Bronchial epithelial cell (primary cell): ENCODE measurements around the gene ZDHHC22. TPM values are rescaled to one million over a fixed set of nuclear protein-coding genes. Genes with fewer than 3 reads are reported as not detected.

ENCODE experiments used
- DNase-seq: peaks from one replicate; pipeline ENCODE4 v3.0.0-alpha.2; 2010; ENCODE audit warnings: low read depth
- FAIRE-seq: peaks from 2 replicates; lab custom pipeline; 2011; peaks lifted over from hg19 to GRCh38; lab: Jason Lieb, UNC
- H3K27me3 ChIP-seq: 2 replicates; pipeline ENCODE4 v1.5.1; 2011; ENCODE audit warnings: low read length; ENCODE audit not compliant: control insufficient read depth, insufficient read depth
- H3K36me3 ChIP-seq: 2 replicates; pipeline ENCODE4 v1.5.1; 2011; ENCODE audit warnings: low read length; ENCODE audit not compliant: control insufficient read depth, insufficient read depth
- H3K4me3 ChIP-seq: 2 replicates; pipeline ENCODE4 v1.5.1; 2011; ENCODE audit warnings: mild to moderate bottlenecking, low read depth, low read length, control low read depth
- total RNA-seq: library from RNA; depleted of rRNA; stranded (reverse); fragments of >200 nt; gene quantifications from 2 replicates; pipeline ENCODE4 v1.2.1, GENCODE V29; 2014
- TF ChIP-seq, protein P1 (sequence below): IDR thresholded peaks from 2 replicates; pipeline ENCODE4 v1.5.1; 2011; ENCODE audit warnings: mild to moderate bottlenecking, moderate library complexity, low read length, control low read depth, inconsistent platforms; ENCODE audit not compliant: insufficient read depth, severe bottlenecking

The ZDHHC22 gene
- total RNA-seq, 1 donor from 2014 or later: not detected

DNA sequence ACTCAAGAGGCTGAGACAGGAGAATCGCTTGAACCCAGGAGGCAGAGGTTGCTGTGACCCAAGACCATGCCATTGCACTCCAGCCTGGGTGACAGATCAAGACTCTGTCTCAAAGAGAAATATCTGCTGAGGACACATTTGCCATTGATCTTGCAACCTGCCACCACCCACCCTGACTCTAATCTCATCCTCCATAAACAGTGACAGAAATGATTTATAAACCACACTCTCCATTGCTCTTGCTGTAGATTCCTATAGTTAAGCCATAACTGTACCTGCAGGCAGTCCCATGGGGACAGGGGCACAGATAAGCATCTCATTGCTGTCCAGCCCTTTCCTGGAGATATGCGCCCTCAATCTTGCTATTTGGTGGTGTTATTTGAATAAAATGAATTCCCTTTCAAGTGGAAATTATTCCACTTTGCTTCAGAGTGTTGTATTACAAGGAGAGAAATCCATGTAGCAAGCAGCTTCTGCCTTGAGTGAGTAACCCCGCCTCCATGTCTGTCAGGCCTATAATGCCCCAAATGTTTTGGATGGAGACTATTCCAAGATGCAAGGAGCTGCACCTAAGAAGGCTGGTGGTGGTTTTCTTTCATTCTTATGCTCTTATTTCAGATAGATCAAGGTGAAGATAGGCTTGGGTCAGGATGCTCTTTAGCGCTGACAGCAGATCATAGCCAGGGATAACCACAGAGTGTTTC, 3.0 kb upstream of the ZDHHC22 start:
- TF ChIP-seq, protein P1, sequence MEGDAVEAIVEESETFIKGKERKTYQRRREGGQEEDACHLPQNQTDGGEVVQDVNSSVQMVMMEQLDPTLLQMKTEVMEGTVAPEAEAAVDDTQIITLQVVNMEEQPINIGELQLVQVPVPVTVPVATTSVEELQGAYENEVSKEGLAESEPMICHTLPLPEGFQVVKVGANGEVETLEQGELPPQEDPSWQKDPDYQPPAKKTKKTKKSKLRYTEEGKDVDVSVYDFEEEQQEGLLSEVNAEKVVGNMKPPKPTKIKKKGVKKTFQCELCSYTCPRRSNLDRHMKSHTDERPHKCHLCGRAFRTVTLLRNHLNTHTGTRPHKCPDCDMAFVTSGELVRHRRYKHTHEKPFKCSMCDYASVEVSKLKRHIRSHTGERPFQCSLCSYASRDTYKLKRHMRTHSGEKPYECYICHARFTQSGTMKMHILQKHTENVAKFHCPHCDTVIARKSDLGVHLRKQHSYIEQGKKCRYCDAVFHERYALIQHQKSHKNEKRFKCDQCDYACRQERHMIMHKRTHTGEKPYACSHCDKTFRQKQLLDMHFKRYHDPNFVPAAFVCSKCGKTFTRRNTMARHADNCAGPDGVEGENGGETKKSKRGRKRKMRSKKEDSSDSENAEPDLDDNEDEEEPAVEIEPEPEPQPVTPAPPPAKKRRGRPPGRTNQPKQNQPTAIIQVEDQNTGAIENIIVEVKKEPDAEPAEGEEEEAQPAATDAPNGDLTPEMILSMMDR: no peak
- no peak for FAIRE-seq

DNA sequence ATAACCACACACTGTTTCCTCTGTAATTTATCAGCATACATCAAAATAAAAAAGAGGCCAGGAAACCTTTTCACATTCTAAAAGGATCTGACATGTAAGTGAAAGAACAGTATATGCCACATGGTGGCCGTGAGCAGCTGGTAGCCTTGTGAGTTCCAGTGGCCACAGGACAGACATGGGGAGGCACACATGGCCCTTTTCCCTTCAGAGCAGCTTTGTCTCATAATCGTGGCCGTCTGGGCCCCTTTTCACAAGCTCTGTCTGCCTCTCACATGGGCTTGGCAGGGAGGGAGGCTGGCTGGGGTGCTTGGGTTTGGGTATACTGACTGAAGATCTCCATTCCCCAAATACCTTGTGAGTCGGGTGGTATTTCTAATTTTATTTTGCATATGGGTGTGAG, 1.5 kb upstream of the ZDHHC22 start:
- H3K36me3 ChIP-seq: no peaks in the 10 kb centered on the region
- TF ChIP-seq, protein P1: no peak
- peaks cover 39% of the 10 kb centered on the region for H3K27me3 ChIP-seq
- no peak for DNase-seq
- H3K4me3 ChIP-seq: no peak overlapping the region
- FAIRE-seq: peak; percentile 28

More for the DNA sequence above, 3.0 kb upstream of the ZDHHC22 start:
- Histone ChIP-seq H3K36me3 (no peaks in the 10 kb centered on the region), H3K27me3 (peaks cover 34% of the 10 kb centered on the region), H3K4me3 (no peak overlapping the region)
- no peak for DNase-seq

DNA sequence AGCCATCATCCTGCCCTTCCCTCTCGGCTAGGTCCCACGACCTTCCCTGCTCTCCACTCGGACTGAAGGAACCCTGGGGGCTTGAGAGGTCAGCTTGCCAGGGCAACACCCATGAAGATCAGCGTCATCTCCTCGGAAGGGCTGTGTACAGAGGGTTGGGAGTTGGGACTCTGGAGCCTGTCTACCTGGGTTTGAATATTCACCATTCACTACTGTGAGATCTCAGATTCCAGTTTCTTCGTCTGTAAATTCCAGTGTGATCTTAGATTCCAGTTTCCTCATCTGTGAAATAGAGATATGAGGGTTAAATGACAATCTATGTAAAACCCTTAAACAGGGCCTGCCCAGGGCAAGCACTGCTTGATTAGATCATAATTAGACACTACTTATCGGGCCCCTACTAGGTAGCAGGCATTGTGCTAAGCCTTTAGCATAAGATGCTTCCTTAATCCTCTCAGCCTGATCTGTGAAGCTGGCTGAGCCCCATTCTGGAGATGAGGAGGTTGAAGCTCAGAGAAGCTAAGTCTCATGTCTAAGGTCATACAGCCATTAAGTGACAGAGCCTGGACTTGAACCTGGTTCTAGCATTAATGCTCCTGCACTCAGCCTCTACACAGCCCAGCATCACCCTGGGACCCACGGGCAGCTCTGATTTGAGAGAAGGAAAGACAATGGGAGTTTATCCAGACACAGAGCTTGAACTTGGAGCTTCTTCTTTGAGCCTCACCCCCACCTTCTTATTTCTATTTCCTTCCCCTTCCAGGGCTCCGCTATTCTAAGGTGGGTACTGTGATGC, 612 bp upstream of the ZDHHC22 start:
- FAIRE-seq: no peak
- Histone ChIP-seq H3K27me3 (peaks cover 39% of the 10 kb centered on the region), H3K4me3 (no peak overlapping the region), H3K36me3 (no peaks in the 10 kb centered on the region)
- no peak for DNase-seq
- TF ChIP-seq, protein P1: no peak

DNA sequence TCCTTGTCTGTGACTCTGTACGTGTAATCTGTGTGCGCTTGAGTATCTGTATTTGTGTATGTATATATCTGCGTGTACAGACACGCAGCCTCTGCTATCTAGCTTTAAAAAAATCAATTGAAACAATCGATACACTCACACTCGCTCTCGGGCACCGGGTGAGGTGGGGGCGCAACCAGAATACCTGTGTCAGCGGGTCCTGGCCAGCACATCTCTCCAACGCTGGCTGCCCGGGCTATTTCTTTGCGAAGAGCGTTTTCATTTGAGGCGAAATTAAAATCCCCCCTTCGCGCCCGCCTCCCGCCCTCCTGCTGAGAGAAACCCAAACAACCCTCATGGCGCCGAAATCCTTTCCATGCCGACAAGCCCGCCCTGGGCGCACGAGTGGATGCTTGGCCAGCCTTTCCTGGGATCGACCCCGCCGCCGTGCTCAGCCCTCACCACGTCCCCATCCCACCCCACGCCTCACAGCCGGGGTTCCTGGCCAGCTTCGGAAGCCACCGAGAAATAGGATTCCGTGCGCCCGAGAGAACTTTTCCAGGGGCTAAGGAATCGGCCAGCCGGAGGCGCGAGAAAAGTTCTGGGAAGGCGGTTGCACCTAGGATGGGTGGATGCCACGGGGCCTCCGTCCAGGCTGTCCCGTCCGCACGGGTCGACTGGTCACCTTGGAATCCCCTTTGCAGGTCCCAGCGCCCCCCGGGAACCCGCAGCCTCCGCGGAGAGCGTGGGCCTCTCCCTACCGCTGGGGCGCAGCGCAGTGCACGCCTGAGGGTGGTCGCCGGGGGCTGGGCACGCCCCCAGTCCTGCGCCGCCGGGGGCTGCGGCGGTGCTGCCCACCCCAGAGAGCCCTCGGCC, 1.0 kb downstream of the ZDHHC22 start:
- Histone ChIP-seq H3K4me3 (no peak overlapping the region), H3K36me3 (no peaks in the 10 kb centered on the region), H3K27me3 (peaks cover 41% of the 10 kb centered on the region)
- FAIRE-seq (no peak), DNase-seq (no peak)
- TF ChIP-seq, protein P1: no peak

DNA sequence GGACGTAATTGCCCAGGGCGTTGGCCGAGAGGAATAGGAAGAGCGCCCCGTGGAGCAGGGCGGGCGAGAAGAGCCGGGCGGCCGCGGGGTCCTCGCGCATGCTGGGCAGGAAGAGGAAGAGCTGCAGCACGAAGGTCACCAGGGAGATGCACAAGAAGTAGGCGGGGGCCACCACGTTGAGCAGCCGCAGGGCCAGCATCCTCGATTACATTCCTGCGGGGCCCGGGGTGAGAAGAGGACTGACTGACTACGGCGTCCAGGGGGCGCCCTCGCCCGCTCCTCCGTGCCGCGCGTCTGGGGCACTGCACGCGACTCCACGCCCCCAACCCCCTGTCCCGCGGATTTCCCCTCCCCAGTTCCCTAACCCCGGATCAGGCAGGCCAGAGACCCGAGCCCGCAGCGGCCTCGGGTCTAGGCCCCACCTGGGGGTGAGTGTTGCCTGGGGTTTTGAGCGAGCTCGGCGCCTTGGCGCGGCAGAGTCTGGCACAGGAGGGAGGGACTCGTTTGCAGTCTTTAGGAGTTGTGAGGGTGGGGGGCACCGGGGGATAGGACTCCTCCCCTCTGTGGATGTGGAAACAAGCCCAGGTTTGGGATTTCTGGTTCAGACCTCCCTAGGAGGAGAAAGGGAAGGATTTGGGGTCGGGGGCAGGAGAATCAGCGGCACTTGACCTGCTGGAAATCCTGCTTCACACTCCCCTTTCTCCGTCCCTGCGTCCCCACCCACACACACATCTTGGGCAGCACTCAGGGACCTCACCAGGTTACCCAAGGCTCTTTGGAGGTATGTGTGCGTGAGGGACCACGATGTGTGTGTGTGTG, 1.8 kb downstream of the ZDHHC22 start:
- H3K4me3 ChIP-seq: no peak overlapping the region
- FAIRE-seq (no peak), DNase-seq (no peak)
- TF ChIP-seq, protein P1: peak; percentile 79
- H3K36me3 ChIP-seq: no peaks in the 10 kb centered on the region
- peaks cover 41% of the 10 kb centered on the region for H3K27me3 ChIP-seq
